Type B pancreatic cell (in vitro differentiated cells): Measurements from ENCODE around the gene HSD11B1. TPM values are rescaled to one million over a fixed set of nuclear protein-coding genes. Genes with fewer than 3 reads are reported as not detected.

ENCODE experiments used
- DNase-seq: peaks from one replicate; pipeline ENCODE4 v3.0.0; 2021; ENCODE audit warnings: mixed read lengths; ENCODE audit not compliant: unreplicated experiment; ENCODE audit errors: extremely low spot score
- H3K27ac Mint-ChIP-seq: 2 replicates; pipeline ENCODE4 v1.8.0; 2021; ENCODE audit warnings: mild to moderate bottlenecking, mixed read lengths
- H3K27me3 Mint-ChIP-seq: 2 replicates; pipeline ENCODE4 v1.8.0; 2021; ENCODE audit warnings: mixed read lengths
- H3K36me3 Mint-ChIP-seq: 2 replicates; pipeline ENCODE4 v1.8.0; 2021; ENCODE audit warnings: mixed read lengths
- H3K4me1 Mint-ChIP-seq: one replicate; pipeline ENCODE4 v1.8.0; 2021; ENCODE audit warnings: mixed read lengths; ENCODE audit not compliant: unreplicated experiment
- H3K4me3 Mint-ChIP-seq: 2 replicates; pipeline ENCODE4 v1.8.0; 2021; ENCODE audit warnings: mild to moderate bottlenecking, mixed read lengths
- H3K9me3 Mint-ChIP-seq: 2 replicates; pipeline ENCODE4 v1.8.0; 2021; ENCODE audit warnings: mixed read lengths
- total RNA-seq: library from RNA; stranded (reverse); gene quantifications from 2 replicates; pipeline ENCODE4 v1.2.1, GENCODE V29; 2021; ENCODE audit warnings: low replicate concordance
- TF ChIP-seq, protein P1 (sequence below): fragments of 200-600 bp; sonication (generic); conservative IDR thresholded peaks from 2 replicates; pipeline ENCODE4 v1.5.0; 2021; ENCODE audit warnings: antibody characterized with exemption, mild to moderate bottlenecking

HSD11B1 gene
- total RNA-seq, 1 donor from 2014 or later = not detected

DNA sequence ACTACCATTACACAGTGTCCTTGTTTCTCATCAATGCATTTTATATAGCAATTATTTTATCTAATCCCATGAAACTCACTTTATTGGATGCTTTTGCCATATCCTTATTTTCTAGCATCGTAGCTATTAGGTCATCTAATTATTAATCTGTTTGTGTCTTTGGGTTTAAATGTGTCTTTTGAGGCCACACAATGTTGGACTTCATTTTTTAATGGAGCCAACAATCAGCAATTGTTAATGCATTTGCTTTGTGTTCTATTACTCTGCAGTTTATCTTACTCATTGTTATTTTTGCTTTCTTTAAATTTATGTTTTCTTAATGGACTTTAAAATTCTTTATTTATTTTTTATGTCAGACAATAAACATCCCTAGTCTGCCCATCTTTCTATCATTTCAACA is 1.8 kb upstream of the HSD11B1 start:
- H3K27me3 Mint-ChIP-seq = peaks cover 15% of the 10 kb centered on the region
- H3K4me3 Mint-ChIP-seq = no peak overlapping the region
- no peaks in the 10 kb centered on the region for H3K9me3 Mint-ChIP-seq
- DNase-seq = no peak
- H3K4me1 Mint-ChIP-seq = no peaks in the 10 kb centered on the region
- H3K36me3 Mint-ChIP-seq = no peaks in the 10 kb centered on the region
- H3K27ac Mint-ChIP-seq = no peak overlapping the region
- TF ChIP-seq, protein P1, sequence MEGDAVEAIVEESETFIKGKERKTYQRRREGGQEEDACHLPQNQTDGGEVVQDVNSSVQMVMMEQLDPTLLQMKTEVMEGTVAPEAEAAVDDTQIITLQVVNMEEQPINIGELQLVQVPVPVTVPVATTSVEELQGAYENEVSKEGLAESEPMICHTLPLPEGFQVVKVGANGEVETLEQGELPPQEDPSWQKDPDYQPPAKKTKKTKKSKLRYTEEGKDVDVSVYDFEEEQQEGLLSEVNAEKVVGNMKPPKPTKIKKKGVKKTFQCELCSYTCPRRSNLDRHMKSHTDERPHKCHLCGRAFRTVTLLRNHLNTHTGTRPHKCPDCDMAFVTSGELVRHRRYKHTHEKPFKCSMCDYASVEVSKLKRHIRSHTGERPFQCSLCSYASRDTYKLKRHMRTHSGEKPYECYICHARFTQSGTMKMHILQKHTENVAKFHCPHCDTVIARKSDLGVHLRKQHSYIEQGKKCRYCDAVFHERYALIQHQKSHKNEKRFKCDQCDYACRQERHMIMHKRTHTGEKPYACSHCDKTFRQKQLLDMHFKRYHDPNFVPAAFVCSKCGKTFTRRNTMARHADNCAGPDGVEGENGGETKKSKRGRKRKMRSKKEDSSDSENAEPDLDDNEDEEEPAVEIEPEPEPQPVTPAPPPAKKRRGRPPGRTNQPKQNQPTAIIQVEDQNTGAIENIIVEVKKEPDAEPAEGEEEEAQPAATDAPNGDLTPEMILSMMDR = no peak

DNA sequence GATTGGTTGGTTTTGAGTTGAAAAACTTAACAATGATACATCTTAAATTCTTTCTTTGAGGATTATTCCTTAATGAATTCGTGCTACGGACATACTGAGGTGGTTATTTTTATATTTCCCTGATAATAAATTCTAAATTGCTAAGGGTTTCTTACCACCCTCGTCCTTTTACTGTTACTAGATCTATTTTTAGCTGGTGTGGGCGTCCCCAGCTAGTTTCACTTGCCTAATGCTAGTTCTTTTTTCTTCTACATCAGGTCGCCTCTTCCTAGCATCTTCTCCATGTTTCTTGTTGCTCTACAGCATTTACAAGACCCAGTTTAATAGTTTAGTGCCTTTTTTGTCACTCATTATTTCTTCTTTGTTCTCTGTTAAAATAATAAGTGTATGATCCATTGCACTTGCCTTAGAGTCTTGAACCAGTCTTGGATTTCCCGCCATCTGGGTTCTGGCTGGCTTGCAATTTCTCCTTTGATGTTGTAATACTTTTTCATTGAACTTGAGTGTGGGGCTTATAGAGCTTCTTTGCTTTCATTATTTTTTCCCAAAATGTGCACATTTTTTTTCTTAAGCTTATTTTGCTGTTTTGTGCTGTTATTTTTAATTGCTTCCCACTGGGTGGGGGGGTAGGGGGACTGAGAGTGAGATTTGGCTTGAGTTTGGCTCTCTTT is 677 bp upstream of the HSD11B1 start:
- TF ChIP-seq, protein P1 = no peak
- H3K36me3 Mint-ChIP-seq = no peaks in the 10 kb centered on the region
- no peak for DNase-seq
- peaks cover 15% of the 10 kb centered on the region for H3K27me3 Mint-ChIP-seq
- H3K4me1 Mint-ChIP-seq = no peaks in the 10 kb centered on the region
- no peak overlapping the region for H3K27ac Mint-ChIP-seq
- H3K4me3 Mint-ChIP-seq = no peak overlapping the region
- H3K9me3 Mint-ChIP-seq = no peaks in the 10 kb centered on the region

DNA sequence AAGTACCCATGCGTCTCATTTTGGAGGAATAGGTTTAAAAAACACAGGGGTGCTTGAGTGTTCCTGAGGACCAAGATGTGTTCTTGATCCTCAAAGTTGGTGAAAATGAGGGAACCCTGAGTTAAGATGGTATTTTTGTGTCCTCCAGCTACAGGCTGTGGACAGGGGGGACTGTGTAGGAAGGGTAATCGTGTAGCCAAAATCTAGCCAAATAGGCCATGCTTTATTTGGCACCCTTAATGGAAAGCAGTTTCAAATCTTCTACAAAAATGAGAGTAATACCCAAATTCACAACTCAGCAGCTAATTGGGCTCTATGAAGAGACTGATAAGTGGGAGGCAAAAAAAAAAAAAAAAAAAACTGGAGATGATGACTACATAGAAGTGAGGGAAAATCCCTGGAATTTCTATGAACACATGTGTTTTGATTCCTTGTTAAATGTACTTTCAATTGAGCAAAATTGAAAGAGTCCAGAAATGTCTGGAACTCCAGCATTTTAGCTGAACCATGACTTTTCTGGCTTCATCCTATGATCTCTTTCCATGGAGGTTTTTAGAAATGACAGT is 470 bp downstream of the HSD11B1 start:
- TF ChIP-seq, protein P1 = no peak
- Mint-ChIP-seq H3K4me1 (no peaks in the 10 kb centered on the region), H3K9me3 (no peaks in the 10 kb centered on the region), H3K27me3 (peaks cover 15% of the 10 kb centered on the region), H3K4me3 (no peak overlapping the region), H3K27ac (no peak overlapping the region), H3K36me3 (no peaks in the 10 kb centered on the region)
- no peak for DNase-seq

DNA sequence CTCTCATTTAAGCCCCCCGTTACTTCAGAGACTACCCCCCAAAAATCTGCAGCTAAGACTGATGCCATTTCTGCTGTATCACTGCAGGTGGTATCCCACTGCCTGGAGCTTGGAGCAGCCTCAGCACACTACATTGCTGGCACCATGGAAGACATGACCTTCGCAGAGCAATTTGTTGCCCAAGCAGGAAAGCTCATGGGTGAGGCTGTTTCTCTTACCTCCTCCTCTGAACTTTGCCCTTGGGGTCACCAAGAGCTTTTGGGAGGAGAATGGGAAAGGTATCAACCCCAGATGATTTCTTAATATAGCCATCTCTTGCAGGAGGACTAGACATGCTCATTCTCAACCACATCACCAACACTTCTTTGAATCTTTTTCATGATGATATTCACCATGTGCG is 2.0 kb downstream of the HSD11B1 start:
- Mint-ChIP-seq H3K27ac (no peak overlapping the region), H3K27me3 (peaks cover 7% of the 10 kb centered on the region), H3K9me3 (no peaks in the 10 kb centered on the region), H3K4me3 (no peak overlapping the region), H3K36me3 (no peaks in the 10 kb centered on the region), H3K4me1 (peaks cover 5% of the 10 kb centered on the region)
- TF ChIP-seq, protein P1 = no peak
- DNase-seq = no peak

DNA sequence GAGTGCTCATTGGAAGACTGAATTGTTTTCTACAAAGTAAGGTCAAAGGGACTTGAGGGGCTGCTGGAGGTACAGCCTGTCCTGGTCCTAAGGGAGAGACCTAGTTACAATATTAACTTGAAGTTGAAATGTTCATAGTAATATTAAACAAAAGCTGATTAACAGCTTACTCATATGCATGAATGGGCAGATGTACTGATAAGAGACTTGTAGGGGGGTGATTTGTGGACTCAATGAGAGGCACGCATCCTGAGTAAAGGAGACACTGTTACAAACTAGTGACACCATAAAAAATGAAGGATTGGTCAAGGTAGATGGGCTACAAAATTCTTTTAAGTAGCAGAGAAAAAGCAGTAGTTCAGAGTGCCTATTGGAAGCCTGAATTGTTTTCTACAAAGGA is 2.7 kb downstream of the HSD11B1 start:
- TF ChIP-seq, protein P1 = no peak
- no peak for DNase-seq
- Mint-ChIP-seq H3K36me3 (no peaks in the 10 kb centered on the region), H3K4me1 (peaks cover 5% of the 10 kb centered on the region), H3K9me3 (no peaks in the 10 kb centered on the region), H3K4me3 (no peak overlapping the region), H3K27me3 (peaks cover 4% of the 10 kb centered on the region), H3K27ac (no peak overlapping the region)
